ENCODE data around the gene C16orf89. TPM values are rescaled to one million over a fixed set of nuclear protein-coding genes. Genes with fewer than 3 reads are reported as not detected.

Gene C16orf89
- polyA plus RNA-seq, 1 of the 3 experiments (the other 2 are of a cell fraction) = not detected

DNA sequence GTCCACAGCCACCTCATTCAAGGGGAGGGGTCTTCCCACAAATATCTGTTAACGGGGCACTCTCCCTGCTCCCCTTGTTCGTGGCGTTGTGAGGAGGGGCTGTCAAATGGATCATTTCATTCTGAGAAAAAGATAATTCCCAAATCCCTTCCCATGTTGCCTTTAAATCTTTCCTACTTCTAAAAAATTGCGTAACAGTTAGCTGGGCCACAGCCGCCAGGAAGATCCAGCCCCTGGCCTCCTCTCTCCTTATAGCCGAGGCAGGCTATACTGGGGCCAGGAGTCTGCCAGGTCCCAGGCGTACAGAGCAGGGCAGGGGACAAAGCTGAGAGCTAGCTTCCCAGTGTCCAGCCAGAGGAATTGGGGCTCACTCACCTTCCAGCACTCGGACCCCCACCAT, 430 bp downstream of the C16orf89 start:
- peaks cover 38% of the 10 kb centered on the region for H3K27me3 ChIP-seq (ENCODE audit: insufficient read depth)
- no peaks in the 10 kb centered on the region for H4K20me1 ChIP-seq (ENCODE audit: insufficient read depth)
- no peaks in the 10 kb centered on the region for H3K79me2 ChIP-seq (ENCODE audit: insufficient read depth)
- DNase-seq = no peak
- no peaks in the 10 kb centered on the region for H3K36me3 ChIP-seq (replicated peaks in 1 of 2; ENCODE audit: control insufficient read depth in 1 of 2, insufficient read depth in 2 of 2, low read length in 1 of 2)
- H3K9me2 ChIP-seq = no peaks in the 10 kb centered on the region
- no peak overlapping the region for H3K4me2 ChIP-seq
- ChIA-PET POLR2A (no interaction called here), CTCF (interaction anchor here (1.7 kb wide), 1 partner anchor 9 kb away, joined by 5 read pairs; no protein-coding TSS in a partner anchor)
- WGBS (ENCODE audit: low lambda C conversion rate) = 43% methylated on average over 6 of the region's 8 CpGs
- H3K4me3 ChIP-seq (ENCODE audit: low read depth in 2 of 2, low read length in 1 of 2) = no peak overlapping the region
- no peaks in the 10 kb centered on the region for H3K4me1 ChIP-seq (ENCODE audit: control insufficient read depth in 1 of 2, insufficient read depth in 2 of 2, low read depth in 1 of 2, low read length in 1 of 2)
- no peak overlapping the region for H3K9ac ChIP-seq
- H2AFZ ChIP-seq (ENCODE audit: low read depth) = no peak overlapping the region
- no peak overlapping the region for H3K27ac ChIP-seq (ENCODE audit: low read depth in 2 of 2, low read length in 1 of 2)
- H3F3A ChIP-seq (replicated peaks; ENCODE audit: insufficient read depth) = no peaks in the 10 kb centered on the region
- H3K9me3 ChIP-seq = no peaks in the 10 kb centered on the region
- TF ChIP-seq SIN3A (IDR thresholded peaks at IDR 0.05; ENCODE audit: borderline replicate concordance, low read depth, low read length) = no peak
- TF ChIP-seq EZH2phosphoT487 (IDR thresholded peaks at IDR 0.05; ENCODE audit: borderline replicate concordance, low read depth) = no peak
- no peak for TF ChIP-seq GABPA (IDR thresholded peaks at IDR 0.05; ENCODE audit: low read depth)
- TF ChIP-seq MXI1 (IDR thresholded peaks at IDR 0.05; ENCODE audit: low read depth, low read length) = no peak
- TF ChIP-seq FOXJ3 (CRISPR knock-in tag; IDR thresholded peaks at IDR 0.05) = no peak
- no peak for TF ChIP-seq POLR2AphosphoS5 (IDR thresholded peaks at IDR 0.05; ENCODE audit: low read depth, low read length)
- TF ChIP-seq ELF1 (IDR thresholded peaks at IDR 0.05) = no peak
- TF ChIP-seq RAD21 (IDR thresholded peaks at IDR 0.05; ENCODE audit: low read length) = no peak
- TF ChIP-seq FOSL2 (IDR thresholded peaks at IDR 0.05; ENCODE audit: borderline replicate concordance, low read depth) = no peak
- no peak for TF ChIP-seq EP300 (IDR thresholded peaks at IDR 0.05; ENCODE audit: borderline replicate concordance in 1 of 2, low read depth in 1 of 2, low read length in 1 of 2)
- TF ChIP-seq, protein P1, sequence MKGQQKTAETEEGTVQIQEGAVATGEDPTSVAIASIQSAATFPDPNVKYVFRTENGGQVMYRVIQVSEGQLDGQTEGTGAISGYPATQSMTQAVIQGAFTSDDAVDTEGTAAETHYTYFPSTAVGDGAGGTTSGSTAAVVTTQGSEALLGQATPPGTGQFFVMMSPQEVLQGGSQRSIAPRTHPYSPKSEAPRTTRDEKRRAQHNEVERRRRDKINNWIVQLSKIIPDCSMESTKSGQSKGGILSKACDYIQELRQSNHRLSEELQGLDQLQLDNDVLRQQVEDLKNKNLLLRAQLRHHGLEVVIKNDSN (IDR thresholded peaks at IDR 0.05; ENCODE audit: borderline replicate concordance, low read depth) = no peak
- no peak for TF ChIP-seq YY1 (IDR thresholded peaks at IDR 0.05; ENCODE audit: low read depth)
- TF ChIP-seq, protein P2, sequence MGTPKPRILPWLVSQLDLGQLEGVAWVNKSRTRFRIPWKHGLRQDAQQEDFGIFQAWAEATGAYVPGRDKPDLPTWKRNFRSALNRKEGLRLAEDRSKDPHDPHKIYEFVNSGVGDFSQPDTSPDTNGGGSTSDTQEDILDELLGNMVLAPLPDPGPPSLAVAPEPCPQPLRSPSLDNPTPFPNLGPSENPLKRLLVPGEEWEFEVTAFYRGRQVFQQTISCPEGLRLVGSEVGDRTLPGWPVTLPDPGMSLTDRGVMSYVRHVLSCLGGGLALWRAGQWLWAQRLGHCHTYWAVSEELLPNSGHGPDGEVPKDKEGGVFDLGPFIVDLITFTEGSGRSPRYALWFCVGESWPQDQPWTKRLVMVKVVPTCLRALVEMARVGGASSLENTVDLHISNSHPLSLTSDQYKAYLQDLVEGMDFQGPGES (IDR thresholded peaks at IDR 0.05; ENCODE audit: low read depth, low read length) = no peak
- TF ChIP-seq SMC3 (IDR thresholded peaks at IDR 0.05; ENCODE audit: low read depth, low read length) = no peak
- TF ChIP-seq, protein P3, sequence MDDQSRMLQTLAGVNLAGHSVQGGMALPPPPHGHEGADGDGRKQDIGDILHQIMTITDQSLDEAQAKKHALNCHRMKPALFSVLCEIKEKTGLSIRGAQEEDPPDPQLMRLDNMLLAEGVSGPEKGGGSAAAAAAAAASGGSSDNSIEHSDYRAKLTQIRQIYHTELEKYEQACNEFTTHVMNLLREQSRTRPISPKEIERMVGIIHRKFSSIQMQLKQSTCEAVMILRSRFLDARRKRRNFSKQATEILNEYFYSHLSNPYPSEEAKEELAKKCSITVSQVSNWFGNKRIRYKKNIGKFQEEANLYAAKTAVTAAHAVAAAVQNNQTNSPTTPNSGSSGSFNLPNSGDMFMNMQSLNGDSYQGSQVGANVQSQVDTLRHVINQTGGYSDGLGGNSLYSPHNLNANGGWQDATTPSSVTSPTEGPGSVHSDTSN (IDR thresholded peaks at IDR 0.05) = no peak
- no peak for TF ChIP-seq NRF1 (IDR thresholded peaks at IDR 0.05; ENCODE audit: low read depth, low read length)
- TF ChIP-seq, protein P4, sequence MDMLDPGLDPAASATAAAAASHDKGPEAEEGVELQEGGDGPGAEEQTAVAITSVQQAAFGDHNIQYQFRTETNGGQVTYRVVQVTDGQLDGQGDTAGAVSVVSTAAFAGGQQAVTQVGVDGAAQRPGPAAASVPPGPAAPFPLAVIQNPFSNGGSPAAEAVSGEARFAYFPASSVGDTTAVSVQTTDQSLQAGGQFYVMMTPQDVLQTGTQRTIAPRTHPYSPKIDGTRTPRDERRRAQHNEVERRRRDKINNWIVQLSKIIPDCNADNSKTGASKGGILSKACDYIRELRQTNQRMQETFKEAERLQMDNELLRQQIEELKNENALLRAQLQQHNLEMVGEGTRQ (IDR thresholded peaks at IDR 0.05; ENCODE audit: borderline replicate concordance, low read depth, low read length) = no peak

All from SK-N-SH (cell line).